HTR-8/SVneo (cell line): ENCODE measurements around the gene SMIM41.
"Not testable (repeated sequence)": the region's sequence is repeated elsewhere in the genome, so short reads cannot be mapped to it uniquely, and the experiment has no call there.

Experiments used
- DNase-seq: peaks from one replicate; pipeline ENCODE4 v3.0.0; 2011; ENCODE audit warnings: low spot score, mixed read lengths; ENCODE audit not compliant: insufficient read length
- FAIRE-seq: peaks from 2 replicates; lab custom pipeline; 2011; peaks lifted over from hg19 to GRCh38; lab: Jason Lieb, UNC

The SMIM41 gene

GRCh38 chr12:52117806-52118475, 38.4 kb downstream of the SMIM41 start:
- not testable (repeated sequence) for FAIRE-seq

GRCh38 chr12:52119398-52120254, 40.1 kb downstream of the SMIM41 start:
- DNase-seq (peak; percentile 26), FAIRE-seq (no peak)

More at GRCh38 chr12:52117806-52118475, 38.4 kb downstream of the SMIM41 start:
- not testable (repeated sequence) for DNase-seq

- DNase-seq = no peak
- no peak for FAIRE-seq
Measured at GRCh38 chr12:52120951-52121823, 41.7 kb downstream of the SMIM41 start.

- no peak for FAIRE-seq
- DNase-seq = peak; percentile 83
Measured at GRCh38 chr12:52121824-52122539, 42.5 kb downstream of the SMIM41 start.

- FAIRE-seq (no peak), DNase-seq (no peak)
Measured at GRCh38 chr12:52122540-52122871, 43.0 kb downstream of the SMIM41 start.

- FAIRE-seq (no peak), DNase-seq (no peak)
Measured at GRCh38 chr12:52122904-52123303, 43.4 kb downstream of the SMIM41 start.

GRCh38 chr12:52123487-52124186, 44.1 kb downstream of the SMIM41 start:
- no peak for FAIRE-seq
- no peak for DNase-seq

GRCh38 chr12:52125476-52125900, 46.0 kb downstream of the SMIM41 start:
- no peak for DNase-seq
- no peak for FAIRE-seq

- DNase-seq (no peak), FAIRE-seq (no peak)
Measured at GRCh38 chr12:52126050-52126604, 46.6 kb downstream of the SMIM41 start.

GRCh38 chr12:52126605-52127578, 47.4 kb downstream of the SMIM41 start:
- FAIRE-seq = no peak
- no peak for DNase-seq

GRCh38 chr12:52127683-52128450, 48.4 kb downstream of the SMIM41 start:
- FAIRE-seq (no peak), DNase-seq (no peak)

GRCh38 chr12:52130711-52131110, 51.2 kb downstream of the SMIM41 start:
- no peak for DNase-seq
- FAIRE-seq = no peak

- FAIRE-seq (no peak), DNase-seq (no peak)
Measured at GRCh38 chr12:52132754-52133161, 53.3 kb downstream of the SMIM41 start.

GRCh38 chr12:52137746-52138145, 58.2 kb downstream of the SMIM41 start:
- FAIRE-seq (no peak), DNase-seq (no peak)

- no peak for FAIRE-seq
- no peak for DNase-seq
Measured at GRCh38 chr12:52139147-52139546, 59.6 kb downstream of the SMIM41 start.

- FAIRE-seq (no peak), DNase-seq (peak; percentile 72)
Measured at GRCh38 chr12:52139579-52140062, 60.1 kb downstream of the SMIM41 start.

- DNase-seq = no peak
- no peak for FAIRE-seq
Measured at GRCh38 chr12:52141306-52141705, 61.8 kb downstream of the SMIM41 start.
